ENCODE results near the gene ING2. TPM values are rescaled to one million over a fixed set of nuclear protein-coding genes. Genes with fewer than 3 reads are reported as not detected.
"Not testable (repeated sequence)": the region's sequence is repeated elsewhere in the genome, so short reads cannot be mapped to it uniquely, and the experiment has no call there.

Gene ING2
- total RNA-seq, 1 experiment from 2014 or later: 11.8 TPM

- DNase-seq (ENCODE audit: low read depth): no peak
Observed at GRCh38 chr4:183548306-183548705, 43.4 kb downstream of the ING2 start.

DNA sequence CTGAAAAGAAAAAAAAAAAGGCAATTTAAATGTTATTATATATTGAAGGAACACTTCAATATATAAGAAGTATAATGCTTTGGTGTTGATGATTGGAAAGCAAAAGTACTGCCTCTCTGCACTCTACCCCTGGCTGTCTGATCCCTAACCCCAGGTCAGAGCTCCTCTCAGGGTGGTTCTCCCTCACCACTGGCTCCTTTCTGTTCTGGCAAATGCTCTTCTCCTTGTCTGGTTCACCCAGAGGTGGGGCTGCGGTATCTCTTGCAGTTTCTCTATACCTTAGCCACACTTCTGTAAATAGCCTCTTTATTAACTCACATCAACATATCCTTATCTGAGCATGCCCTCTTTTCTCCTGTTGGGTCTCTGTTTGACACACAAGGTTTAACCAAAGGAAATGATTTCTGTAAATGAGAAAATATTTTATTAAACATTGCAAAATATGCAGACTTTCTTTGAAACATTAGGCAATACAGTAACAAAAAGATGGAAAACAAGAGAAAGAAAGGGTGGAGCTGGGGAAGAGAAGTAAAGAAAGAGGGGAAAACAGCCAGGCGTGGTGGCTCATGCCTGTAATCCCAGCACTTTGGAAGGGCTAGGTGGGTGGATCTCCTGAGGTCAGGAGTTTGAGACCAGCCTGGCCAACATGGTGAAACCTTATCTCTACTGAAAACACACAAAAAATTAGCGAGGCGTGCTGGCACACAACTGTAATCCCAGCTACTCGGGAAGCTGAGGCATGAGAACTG is 45.7 kb downstream of the ING2 start:
- no peak for DNase-seq (ENCODE audit: low read depth)

DNA sequence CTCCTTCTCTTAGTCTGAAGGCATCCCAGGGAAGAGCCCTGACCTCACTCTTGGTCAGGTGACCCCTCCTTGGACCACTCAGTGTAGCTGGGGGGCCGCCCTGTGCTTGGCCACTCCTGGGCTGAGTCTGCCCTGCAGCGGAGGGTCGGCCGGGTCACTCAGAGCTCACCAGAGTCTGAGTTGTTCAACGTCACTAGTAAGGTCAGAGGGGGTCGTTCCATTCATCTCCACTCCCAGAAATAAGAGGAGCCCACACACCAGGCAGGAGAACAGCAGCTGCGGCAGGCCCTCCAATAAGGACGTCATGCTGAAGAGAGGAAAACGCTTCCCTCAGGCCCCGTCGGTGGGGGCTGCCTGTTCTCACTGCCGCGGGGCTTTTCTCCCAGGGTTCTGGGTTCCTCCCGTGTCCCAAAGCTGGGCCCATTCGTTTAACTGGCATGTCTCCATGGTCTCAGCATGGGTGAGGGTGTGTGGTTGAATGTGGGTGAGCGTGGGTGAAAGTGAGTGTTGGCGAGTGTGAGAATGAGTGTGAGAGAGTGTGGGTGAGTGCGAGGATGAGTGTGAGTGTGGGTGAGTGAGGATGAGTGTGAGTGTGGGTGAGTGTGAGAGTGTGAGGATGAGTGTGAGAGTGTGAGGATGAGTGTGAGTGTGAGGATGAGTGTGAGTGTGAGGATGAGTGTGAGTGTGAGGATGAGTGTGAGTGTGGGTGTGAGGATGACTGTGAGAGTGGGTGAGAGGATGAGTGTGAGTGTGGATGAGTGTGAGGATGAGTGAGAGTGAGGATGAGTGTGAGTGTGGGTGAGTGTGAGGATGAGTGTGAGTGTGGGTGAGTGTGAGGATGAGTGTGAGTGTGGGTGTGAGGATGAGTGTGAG is 47.7 kb downstream of the ING2 start:
- DNase-seq (ENCODE audit: low read depth): no peak

DNA sequence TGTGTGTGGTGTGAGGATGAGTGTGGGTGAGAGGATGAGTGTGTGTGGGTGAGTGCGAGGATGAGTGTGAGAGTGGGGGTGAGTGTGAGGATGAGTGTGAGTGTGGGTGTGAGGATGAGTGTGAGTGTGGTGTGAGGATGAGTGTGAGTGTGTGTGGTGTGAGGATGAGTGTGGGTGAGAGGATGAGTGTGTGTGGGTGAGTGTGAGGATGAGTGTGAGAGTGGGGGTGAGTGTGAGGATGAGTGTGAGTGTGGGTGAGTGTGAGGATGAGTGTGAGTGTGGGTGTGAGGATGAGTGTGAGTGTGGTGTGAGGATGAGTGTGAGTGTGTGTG is 48.3 kb downstream of the ING2 start:
- DNase-seq (ENCODE audit: low read depth): not testable (repeated sequence)

DNA sequence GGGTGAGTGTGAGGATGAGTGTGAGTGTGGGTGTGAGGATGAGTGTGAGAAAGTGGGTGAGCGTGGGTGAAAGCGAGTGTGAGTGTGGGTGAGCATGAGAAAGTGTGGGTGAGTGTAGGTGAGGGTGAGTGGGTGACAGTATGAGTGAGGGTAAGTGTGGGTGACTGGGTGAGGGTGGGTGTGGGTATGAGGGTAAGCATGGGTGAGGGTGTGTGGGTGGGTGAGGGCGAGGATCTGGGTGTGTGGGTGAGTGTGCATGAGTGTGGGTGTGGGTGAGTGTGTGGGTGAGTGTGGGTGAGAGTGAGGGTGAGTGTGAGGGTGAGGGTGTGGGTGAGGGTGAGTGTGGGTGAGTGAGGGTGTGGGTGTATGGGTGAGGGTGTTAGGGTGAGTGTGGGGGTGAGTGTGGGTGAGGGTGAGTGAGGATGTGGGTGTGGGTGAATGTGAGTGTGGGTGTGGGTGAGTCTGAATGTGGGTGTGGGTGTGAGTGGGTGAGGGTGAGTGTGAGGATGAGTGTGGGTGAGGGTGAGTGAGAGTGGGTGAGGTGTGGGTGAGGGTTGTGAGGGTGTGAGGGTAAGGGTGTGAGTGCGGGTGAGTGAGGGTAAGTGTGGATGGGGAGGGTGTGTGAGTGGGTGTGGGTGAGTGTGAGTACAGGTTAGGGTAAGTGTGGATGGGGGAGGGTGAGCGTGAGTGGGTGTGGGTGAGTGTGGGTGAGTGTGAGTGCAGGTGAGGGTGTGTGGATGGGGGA is 48.9 kb downstream of the ING2 start:
- DNase-seq (ENCODE audit: low read depth): no peak

DNA sequence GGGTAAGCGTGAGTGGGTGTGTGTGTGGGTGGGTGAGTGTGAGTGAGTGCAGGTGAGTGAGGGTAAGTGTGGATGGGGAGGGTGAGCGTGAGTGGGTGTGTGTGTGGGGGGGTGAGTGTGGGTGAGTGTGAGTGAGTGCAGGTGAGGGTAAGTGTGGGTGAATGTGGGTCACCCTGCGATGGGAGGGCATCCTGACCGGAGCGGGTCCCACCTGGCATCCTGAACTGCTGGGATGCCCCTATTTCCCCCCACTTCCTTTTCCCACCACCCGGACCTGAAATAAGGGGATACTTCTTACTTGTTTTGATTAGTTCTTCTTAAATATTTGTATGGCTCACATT is 49.5 kb downstream of the ING2 start:
- no peak for DNase-seq (ENCODE audit: low read depth)

DNA sequence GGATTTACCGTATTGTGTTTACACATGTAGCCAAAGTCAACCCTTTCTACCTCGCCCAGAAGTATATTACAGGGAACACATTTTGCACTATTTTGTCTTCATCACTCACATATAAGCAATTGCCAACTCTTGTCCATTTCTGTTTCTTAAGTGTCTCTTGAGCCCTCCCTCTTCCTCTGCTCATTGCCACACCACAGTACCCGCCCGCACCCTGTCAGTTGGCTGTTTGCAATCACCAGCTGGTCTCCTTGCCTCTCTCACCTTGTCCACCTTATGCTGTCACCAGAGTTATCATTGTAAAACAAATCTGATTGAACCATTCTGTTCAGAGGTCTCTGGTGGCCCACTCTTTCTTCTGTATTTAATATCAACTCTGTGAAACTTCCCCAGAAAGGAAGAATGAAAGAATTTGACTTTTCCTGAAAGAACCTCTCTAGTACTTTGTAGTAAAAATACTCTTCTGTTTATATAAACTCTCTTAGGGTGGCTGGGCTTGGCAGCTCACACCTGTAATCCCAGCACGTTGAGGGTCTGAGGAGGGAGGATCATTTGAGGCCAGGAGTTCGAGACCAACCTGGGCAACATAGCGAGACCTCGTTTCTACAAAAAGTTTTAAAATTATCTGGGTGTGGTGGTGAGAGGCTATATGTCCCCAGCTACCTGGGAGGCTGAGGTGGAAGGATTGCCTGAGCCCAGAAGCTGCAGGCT is 50.2 kb downstream of the ING2 start:
- DNase-seq (ENCODE audit: low read depth): no peak

DNA sequence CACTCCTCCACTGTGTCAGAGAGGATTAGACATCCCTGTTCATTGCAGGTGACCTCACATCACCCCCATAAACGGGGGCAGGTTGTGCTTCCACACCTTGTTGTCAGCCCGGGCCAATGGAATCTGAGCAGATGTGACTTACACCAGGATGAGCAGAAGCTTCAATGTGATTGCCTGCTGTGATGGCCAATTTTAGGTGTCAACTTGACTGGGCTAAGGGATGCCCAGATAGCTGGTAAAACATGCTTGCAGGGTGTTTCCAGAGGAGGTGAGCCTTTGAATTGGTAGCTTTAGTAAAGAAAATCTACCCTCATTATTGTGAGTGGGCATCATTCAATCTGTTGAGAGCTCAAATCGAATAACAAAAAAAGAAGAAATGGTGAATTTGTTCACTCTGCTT is 52.1 kb downstream of the ING2 start:
- no peak for DNase-seq (ENCODE audit: low read depth)

GRCh38 chr4:183557611-183558010 is 52.8 kb downstream of the ING2 start:
- no peak for DNase-seq (ENCODE audit: low read depth)

DNA sequence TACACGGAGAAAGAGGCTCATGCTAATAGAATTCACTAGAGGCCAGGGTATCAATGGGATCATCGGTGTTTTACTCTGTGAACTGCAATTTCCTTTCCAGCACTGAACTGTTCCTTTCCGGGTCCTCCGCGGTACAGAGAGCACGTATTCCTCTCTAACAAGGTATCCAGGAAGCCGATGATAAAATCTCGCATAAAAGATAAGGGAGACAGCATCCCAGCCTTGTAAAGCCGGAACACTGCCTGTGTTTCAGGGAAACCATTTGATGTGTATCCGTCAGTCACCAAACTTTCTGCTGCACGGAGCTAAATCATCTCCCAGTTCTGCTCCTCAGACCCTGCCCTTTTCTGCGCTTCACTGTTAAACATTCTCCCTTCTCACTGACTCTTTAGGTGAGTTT is 54.0 kb downstream of the ING2 start:
- no peak for DNase-seq (ENCODE audit: low read depth)

- no peak for DNase-seq (ENCODE audit: low read depth)
Observed at GRCh38 chr4:183561905-183562304, 57.0 kb downstream of the ING2 start.

Other genes starting within 250 kb of the ING2 start
- gene CLDN22, start 184.8 kb upstream of the ING2 start, total RNA-seq (2014; rRNA removed; shearing (Covaris generic)): not detected in 2 replicates
- not detected in 2 replicates for gene CLDN24, start 182.6 kb upstream of the ING2 start, total RNA-seq (2014; rRNA removed; shearing (Covaris generic))
- gene CDKN2AIP, start 60.4 kb upstream of the ING2 start, total RNA-seq (2014; rRNA removed; shearing (Covaris generic)): 15.6 and 16.9 TPM in 2 replicates
- 27.7 and 31.4 TPM in 2 replicates for gene RWDD4, start 154.1 kb downstream of the ING2 start, total RNA-seq (2014; rRNA removed; shearing (Covaris generic))
- 32.1 and 34.6 TPM in 2 replicates for gene TRAPPC11, start 154.2 kb downstream of the ING2 start, total RNA-seq (2014; rRNA removed; shearing (Covaris generic))

Measured in RPMI7951 (cell line).